NCI-H1694 treated with DMSO at 0.1 percent for 48 hours (cell line): ENCODE measurements around the gene CPSF4L.
A peak's percentile ranks its signal among the peaks of the same experiment; 100 is the strongest.

ENCODE experiments used
- DNase-seq: peaks from one replicate; lab custom pipeline; 2025; lab: John Stamatoyannopoulos, UW

Gene CPSF4L

DNA sequence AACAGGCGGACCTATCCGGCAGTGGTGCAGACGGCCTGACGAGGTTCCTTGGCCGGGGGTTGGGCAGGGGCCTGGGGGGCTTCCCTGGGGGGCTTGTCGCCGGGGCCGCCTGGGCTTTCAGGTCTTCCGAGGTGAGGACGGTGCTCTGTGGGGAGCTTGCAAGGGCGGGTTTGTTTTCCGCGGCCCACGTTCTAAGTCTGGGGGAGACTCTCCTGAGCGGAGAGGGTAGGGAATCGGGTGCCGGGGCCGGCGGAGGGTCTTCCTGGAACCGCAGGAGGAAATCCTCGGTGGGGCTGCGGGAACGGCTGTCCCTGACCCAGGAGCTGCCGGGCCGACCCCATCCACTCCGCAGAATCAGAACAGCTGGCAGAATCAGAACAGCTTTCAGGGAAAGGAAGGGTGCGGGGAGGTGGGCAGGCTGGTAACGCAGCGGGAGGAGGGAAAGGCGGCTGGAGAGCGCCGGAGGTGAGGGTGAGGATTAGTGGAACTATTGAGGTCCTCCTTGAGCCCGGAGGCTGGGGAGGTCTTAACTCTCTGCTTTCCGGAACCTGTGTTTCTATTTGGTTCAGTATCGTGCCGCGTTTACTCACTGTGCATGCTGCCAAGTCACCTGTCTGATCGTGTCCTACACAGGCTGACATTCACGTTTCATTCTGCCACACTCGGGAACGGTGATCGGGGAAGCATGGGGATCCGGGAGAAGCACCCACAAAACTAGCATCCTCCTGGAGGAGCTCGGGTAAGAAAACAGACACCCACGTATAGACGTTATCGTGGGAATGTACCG lies 28.9 kb downstream of the CPSF4L start:
- peak; percentile 7 for DNase-seq

- DNase-seq, result peak; percentile 94
These were observed 29.7 kb downstream of the CPSF4L start for GRCh38 chr17:73231841-73232586.

GRCh38 chr17:73231395-73231794 lies 30.3 kb downstream of the CPSF4L start:
- DNase-seq, result no peak

- DNase-seq, result no peak
These were observed 31.6 kb downstream of the CPSF4L start for GRCh38 chr17:73230088-73230487.

DNA sequence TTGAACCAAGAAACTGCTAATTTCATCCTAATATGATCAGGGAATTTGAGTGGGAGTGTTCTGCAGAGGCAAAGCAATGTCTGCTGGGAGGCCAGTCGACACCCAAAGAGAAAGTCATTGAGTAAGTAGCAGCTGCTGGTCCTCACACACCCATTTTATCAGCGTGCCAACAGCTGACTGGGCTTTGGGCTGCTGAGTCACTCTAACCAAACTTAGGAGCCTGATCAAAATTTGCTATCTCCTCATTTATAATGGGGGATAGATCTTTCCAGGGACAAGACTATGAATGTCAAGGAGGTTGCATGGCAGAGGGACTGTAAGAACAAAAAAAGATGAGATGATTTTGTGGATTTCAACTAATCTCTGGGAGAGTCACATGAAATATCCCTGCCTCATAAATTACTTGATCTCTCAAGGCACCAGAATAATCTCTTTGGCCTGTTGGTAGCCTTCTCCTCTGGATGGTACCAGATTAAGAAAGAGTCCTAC lies 32.9 kb downstream of the CPSF4L start:
- no peak for DNase-seq

DNA sequence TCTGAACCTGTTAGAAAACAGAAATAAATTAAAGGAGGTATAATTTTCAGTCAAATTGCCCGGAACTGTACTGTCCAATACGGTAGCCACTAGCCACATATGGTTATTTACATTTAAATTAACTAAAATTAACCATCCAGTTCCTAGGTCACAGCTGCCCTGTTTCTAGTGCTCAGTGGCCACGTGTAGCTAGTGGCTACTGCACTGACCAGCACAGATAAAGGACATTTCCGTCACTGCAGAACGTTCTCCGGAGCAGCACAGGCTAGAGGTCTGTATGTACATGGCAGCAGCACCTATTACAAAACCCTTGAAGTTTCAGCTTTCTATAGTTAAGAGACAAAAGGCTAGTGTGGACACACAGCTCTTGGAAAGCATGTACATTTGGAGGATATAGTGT lies 33.7 kb downstream of the CPSF4L start:
- no peak for DNase-seq

GRCh38 chr17:73227379-73227778 lies 34.3 kb downstream of the CPSF4L start:
- DNase-seq, result no peak

- no peak for DNase-seq
These were observed 35.0 kb downstream of the CPSF4L start for GRCh38 chr17:73226556-73227172.

- DNase-seq, result no peak
These were observed 36.9 kb downstream of the CPSF4L start for GRCh38 chr17:73224663-73225305.

DNA sequence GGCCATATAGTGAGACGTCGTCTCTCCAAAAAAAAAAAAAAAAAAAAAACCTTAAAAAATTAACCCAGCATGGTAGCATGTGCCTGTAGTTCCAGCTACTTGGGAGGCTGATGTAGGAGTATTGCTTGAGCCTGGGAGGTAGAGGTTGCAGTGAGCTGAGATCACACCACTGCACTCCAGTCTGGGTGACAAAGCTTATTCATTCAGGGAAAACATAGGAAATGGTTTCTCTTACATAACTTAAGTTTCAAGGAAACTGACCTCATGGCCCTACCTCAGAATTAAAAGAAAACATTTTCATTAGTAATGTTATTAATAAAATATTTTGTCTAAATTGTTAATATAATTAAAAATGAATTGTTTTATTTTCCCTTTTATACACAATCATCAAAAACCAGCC lies 37.4 kb downstream of the CPSF4L start:
- DNase-seq, result no peak

- DNase-seq, result no peak
These were observed 38.0 kb downstream of the CPSF4L start for GRCh38 chr17:73223626-73224230.

DNA sequence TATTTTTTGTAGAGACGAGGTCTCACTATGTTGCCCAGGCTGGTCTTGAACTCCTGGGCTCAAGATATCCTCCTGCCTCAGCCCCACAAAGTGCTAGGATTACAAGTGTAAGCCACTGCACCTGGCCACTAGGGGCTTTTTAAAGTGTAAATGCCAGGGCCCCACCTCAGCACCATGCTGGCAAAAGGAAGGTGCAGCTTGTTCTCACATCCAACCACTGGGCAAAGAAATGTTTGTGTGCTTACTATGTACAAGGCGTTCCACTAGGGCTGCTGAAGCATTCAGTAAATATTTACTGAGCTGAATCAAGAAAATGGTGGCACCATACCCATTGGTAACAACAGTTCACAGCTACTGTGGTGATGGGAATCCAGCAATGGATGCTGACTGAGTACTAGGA lies 46.2 kb downstream of the CPSF4L start:
- no peak for DNase-seq

GRCh38 chr17:73214851-73215250 lies 46.8 kb downstream of the CPSF4L start:
- DNase-seq, result no peak

DNA sequence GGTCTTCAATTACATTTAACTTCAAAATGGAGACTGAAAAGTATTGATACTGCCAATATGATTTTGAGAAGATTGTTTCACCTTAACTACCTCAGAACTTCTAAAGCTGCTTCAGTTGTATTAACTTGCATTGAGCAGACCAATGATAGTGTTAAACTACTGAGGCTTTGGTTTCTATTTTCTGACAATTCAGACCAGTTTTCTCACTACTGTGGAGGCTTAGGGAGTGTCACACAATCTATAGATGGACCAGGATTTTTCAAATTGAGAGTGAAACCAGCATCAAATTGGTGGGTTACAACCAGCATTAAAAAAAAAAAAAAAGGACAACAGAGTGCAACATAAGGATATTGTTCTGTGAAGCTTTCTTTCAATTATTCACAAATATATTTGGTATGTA lies 47.7 kb downstream of the CPSF4L start:
- DNase-seq, result no peak

DNA sequence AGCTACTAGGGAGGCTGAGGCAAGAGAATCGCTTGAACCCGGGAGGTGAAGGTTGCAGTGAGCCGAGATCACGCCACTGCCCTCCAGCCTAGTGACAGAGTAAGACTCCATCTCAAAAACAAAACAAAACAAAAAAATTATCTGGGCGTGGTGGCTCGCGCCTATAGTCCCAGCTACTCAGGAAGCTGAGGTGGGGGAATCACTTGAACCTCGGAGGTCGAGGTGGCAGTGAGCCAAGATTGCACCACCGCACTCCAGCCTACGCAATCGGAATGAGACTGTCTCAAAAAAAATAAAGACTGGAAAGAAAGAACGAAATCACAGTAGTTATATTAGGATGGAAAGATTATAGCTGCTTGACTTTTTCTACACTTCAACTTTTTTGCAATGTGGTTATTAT lies 49.9 kb downstream of the CPSF4L start:
- DNase-seq, result no peak

- DNase-seq, result no peak
These were observed 51.5 kb downstream of the CPSF4L start for GRCh38 chr17:73210002-73210678.

DNA sequence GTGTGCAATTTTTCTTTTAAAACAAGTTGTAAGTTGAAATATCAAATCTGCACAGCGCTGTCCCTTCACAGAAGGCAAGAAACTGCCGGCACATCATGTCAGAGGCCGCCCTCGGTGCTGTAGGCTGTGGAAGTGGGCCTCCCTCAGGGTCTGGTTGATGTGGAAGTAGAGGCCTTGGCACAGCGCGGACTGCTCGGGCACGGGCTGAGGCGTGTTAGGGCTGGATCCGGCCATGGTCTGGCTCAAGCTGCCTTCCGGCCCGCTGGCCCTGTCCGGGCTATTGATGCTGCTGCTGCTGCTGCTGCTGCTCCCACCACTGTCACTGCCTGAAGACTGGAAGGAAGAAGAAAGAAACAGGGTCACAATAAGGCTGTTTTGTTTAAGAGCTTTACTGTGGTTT lies 52.2 kb downstream of the CPSF4L start:
- DNase-seq, result no peak

- DNase-seq, result no peak
These were observed 53.4 kb downstream of the CPSF4L start for GRCh38 chr17:73208139-73208827.

GRCh38 chr17:73205459-73205961 lies 56.2 kb downstream of the CPSF4L start:
- no peak for DNase-seq

GRCh38 chr17:73203788-73204479 lies 57.7 kb downstream of the CPSF4L start:
- no peak for DNase-seq
